Stomach (tissue), 4 donors: ENCODE results near the gene NTHL1.

Source experiments
- EP300 ChIP-seq: sonication (generic); formaldehyde crosslinking; IDR thresholded peaks from one replicate; pipeline ENCODE4 v1.6.1; 2017; ENCODE audit warnings: antibody characterized with exemption
- POLR2A ChIP-seq, 4 donors: fragments of 450-650 bp; IDR thresholded peaks; one replicate each; pipeline ENCODE4 v1.6.1; 2016; ENCODE audit warnings: antibody characterized with exemption in 4 of 4, control low read depth in 2 of 4, mild to moderate bottlenecking in 1 of 4, moderate library complexity in 1 of 4
- POLR2AphosphoS5 ChIP-seq, 3 donors: sonication (generic); formaldehyde crosslinking; IDR thresholded peaks; one replicate each; pipeline ENCODE4 v1.6.1; 2016; ENCODE audit warnings: antibody characterized with exemption in 3 of 3
- TF ChIP-seq, protein P1 (sequence below), 7 experiments: fragments of 450-650 bp in 4 of 7; fragments of 200-600 bp in 3 of 7; sonication (generic) in 3 of 7; IDR thresholded peaks; one replicate each; pipeline ENCODE4 v1.5.1; 2016 to 2019; ENCODE audit warnings: antibody characterized with exemption in 7 of 7, control low read depth in 2 of 7, mild to moderate bottlenecking in 1 of 7

DNA sequence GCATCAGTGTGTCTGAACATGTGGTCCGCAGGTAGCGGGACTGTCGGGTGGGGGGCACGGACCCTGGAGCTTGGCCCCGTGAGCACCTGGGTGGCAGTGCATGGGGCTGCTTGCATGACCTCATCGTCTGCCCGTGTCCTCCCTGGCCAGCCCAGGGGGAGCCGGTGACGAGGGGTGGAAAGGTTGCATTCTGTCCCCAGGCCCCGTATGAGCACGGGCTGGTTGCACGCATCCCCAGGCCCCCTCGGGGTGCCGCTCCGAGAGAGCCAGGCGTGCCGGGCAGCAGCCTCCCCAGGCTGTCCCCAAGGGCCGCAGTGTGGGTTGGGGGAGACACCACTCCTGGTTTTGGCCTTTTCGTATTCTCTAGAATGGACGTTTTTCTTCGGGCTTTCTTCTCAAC lies 30.1 kb upstream of the NTHL1 start:
- TF ChIP-seq EP300 (no peak), POLR2A (IDR thresholded peaks at IDR 0.05) (no peak), POLR2AphosphoS5 (IDR thresholded peaks at IDR 0.05) (no peak)
- TF ChIP-seq, protein P1, sequence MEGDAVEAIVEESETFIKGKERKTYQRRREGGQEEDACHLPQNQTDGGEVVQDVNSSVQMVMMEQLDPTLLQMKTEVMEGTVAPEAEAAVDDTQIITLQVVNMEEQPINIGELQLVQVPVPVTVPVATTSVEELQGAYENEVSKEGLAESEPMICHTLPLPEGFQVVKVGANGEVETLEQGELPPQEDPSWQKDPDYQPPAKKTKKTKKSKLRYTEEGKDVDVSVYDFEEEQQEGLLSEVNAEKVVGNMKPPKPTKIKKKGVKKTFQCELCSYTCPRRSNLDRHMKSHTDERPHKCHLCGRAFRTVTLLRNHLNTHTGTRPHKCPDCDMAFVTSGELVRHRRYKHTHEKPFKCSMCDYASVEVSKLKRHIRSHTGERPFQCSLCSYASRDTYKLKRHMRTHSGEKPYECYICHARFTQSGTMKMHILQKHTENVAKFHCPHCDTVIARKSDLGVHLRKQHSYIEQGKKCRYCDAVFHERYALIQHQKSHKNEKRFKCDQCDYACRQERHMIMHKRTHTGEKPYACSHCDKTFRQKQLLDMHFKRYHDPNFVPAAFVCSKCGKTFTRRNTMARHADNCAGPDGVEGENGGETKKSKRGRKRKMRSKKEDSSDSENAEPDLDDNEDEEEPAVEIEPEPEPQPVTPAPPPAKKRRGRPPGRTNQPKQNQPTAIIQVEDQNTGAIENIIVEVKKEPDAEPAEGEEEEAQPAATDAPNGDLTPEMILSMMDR (IDR thresholded peaks at IDR 0.05) = no peak
